Measurements from ENCODE around the gene FXYD3. TPM values are rescaled to one million over a fixed set of nuclear protein-coding genes. Genes with fewer than 3 reads are reported as not detected.
A peak's percentile ranks its signal among the peaks of the same experiment; 100 is the strongest.

Gene FXYD3
- polyA plus RNA-seq (563 to 2,415 TPM (median 851 TPM) in 3 replicates), polyA minus RNA-seq (308 to 665 TPM (median 468 TPM) in 3 replicates)
- polyA plus RNA-seq (2011; ENCODE audit: low read depth): 498 TPM
- 945 and 1,085 TPM in 2 replicates for polyA plus RNA-seq (2011; cell fraction: cytosol; rRNA removed)
- 621 and 766 TPM in 2 replicates for polyA plus RNA-seq (2011; cell fraction: nucleus; rRNA removed)
- polyA plus RNA-seq (2012; ENCODE audit: low replicate concordance): 829 and 2,475 TPM in 2 replicates
- 614 TPM for polyA minus RNA-seq (2011; cell fraction: cytosol; rRNA and poly(A)+ RNA removed)
- 205 and 217 TPM in 2 replicates for polyA minus RNA-seq (2011; cell fraction: nucleus; rRNA and poly(A)+ RNA removed)

GRCh38 chr19:35115177-35115951 lies at the start of gene FXYD3:
Gene FXYD3, plus strand, starts transcription at chr19:35115823. Its CDS starts 3,554 bp downstream, at chr19:35119377.
- dilution Hi-C loops (cut with MboI; ENCODE audit: extremely low pct_ligation_motif_present, low sequenced_read_pairs): no loop called here
- Histone ChIP-seq H3K27me3 (ENCODE audit: control insufficient read depth, extremely low read depth, insufficient read depth, low read length) (no peaks in the 10 kb centered on the region), H3K4me1 (ENCODE audit: control insufficient read depth, extremely low read depth, insufficient read depth, low read length) (peaks cover 58% of the 10 kb centered on the region), H4K20me1 (ENCODE audit: control insufficient read depth, extremely low read depth, insufficient read depth, low read length) (no peaks in the 10 kb centered on the region), H3K4me2 (ENCODE audit: control insufficient read depth, extremely low read depth, insufficient read depth, low read depth, low read length) (peak within 1 kb of the TSS; percentile 100), H3K79me2 (ENCODE audit: control insufficient read depth, insufficient read depth, low read length) (peaks cover 34% of the 10 kb centered on the region), H3K36me3 (ENCODE audit: control insufficient read depth in 2 of 2, extremely low read depth in 1 of 2, insufficient read depth in 2 of 2, low read length in 2 of 2) (peaks cover 0 to 8% of the 10 kb centered on the region in 2 experiments), H3K9me1 (ENCODE audit: control insufficient read depth, extremely low read depth, insufficient read depth, low read length) (no peaks in the 10 kb centered on the region), H3K27ac (ENCODE audit: control insufficient read depth, insufficient read depth, low read length) (peak within 1 kb of the TSS; percentile 87), H3K4me3 (ENCODE audit: control insufficient read depth in 2 of 3, extremely low read depth in 1 of 3, insufficient read depth in 2 of 3, low read depth in 1 of 3, low read length in 3 of 3) (peak within 1 kb of the TSS; percentile 93 to 95 (median 94)), H3K9ac (ENCODE audit: control insufficient read depth, extremely low read depth, insufficient read depth, low read length) (peak within 1 kb of the TSS; percentile 91), H2AFZ (ENCODE audit: control insufficient read depth, low read length) (peak within 1 kb of the TSS; percentile 90), H3K9me3 (ENCODE audit: control insufficient read depth, low read depth, low read length) (no peaks in the 10 kb centered on the region)
- TF ChIP-seq EZH2 (IDR thresholded peaks at IDR 0.05; ENCODE audit: low read length) (no peak), CTCF (optimal IDR thresholded peaks at IDR 0.05 in 1 of 3, IDR thresholded peaks at IDR 0.05 in 1 of 3, conservative IDR thresholded peaks at IDR 0.05 in 1 of 3; ENCODE audit: extremely low read depth in 1 of 3, insufficient read depth in 2 of 3, low read length in 3 of 3) (no peak)
- no peak for DNase-seq (ENCODE audit: low read depth, low spot score)
- FAIRE-seq: peak; percentile 9

- no peaks in the 10 kb centered on the region for H3K36me3 ChIP-seq (ENCODE audit: control insufficient read depth in 2 of 2, extremely low read depth in 1 of 2, insufficient read depth in 2 of 2, low read length in 2 of 2)
Measured at GRCh38 chr19:35066121-35066520, 49.5 kb upstream of the FXYD3 start.

More at GRCh38 chr19:35066121-35066520, 49.5 kb upstream of the FXYD3 start:
- peaks cover 5% of the 10 kb centered on the region for H3K4me1 ChIP-seq (ENCODE audit: control insufficient read depth, extremely low read depth, insufficient read depth, low read length)
- no peaks in the 10 kb centered on the region for H3K27me3 ChIP-seq (ENCODE audit: control insufficient read depth, extremely low read depth, insufficient read depth, low read length)
- no peak overlapping the region for H3K27ac ChIP-seq (ENCODE audit: control insufficient read depth, insufficient read depth, low read length)
- H3K79me2 ChIP-seq (ENCODE audit: control insufficient read depth, insufficient read depth, low read length): no peaks in the 10 kb centered on the region
- H3K9me3 ChIP-seq (ENCODE audit: control insufficient read depth, low read depth, low read length): peaks cover 4% of the 10 kb centered on the region
- no peak for DNase-seq (ENCODE audit: low read depth, low spot score)
- no peaks in the 10 kb centered on the region for H4K20me1 ChIP-seq (ENCODE audit: control insufficient read depth, extremely low read depth, insufficient read depth, low read length)
- TF ChIP-seq EZH2 (IDR thresholded peaks at IDR 0.05; ENCODE audit: low read length): no peak
- no peak for TF ChIP-seq CTCF (optimal IDR thresholded peaks at IDR 0.05 in 1 of 3, IDR thresholded peaks at IDR 0.05 in 1 of 3, conservative IDR thresholded peaks at IDR 0.05 in 1 of 3; ENCODE audit: extremely low read depth in 1 of 3, insufficient read depth in 2 of 3, low read length in 3 of 3)
- no peaks in the 10 kb centered on the region for H3K9me1 ChIP-seq (ENCODE audit: control insufficient read depth, extremely low read depth, insufficient read depth, low read length)
- H3K4me2 ChIP-seq (ENCODE audit: control insufficient read depth, extremely low read depth, insufficient read depth, low read depth, low read length): no peak overlapping the region
- no peak overlapping the region for H2AFZ ChIP-seq (ENCODE audit: control insufficient read depth, low read length)
- H3K4me3 ChIP-seq (ENCODE audit: control insufficient read depth in 2 of 3, extremely low read depth in 1 of 3, insufficient read depth in 2 of 3, low read depth in 1 of 3, low read length in 3 of 3): no peak overlapping the region
- dilution Hi-C loops (cut with MboI; ENCODE audit: extremely low pct_ligation_motif_present, low sequenced_read_pairs): no loop called here
- H3K9ac ChIP-seq (ENCODE audit: control insufficient read depth, extremely low read depth, insufficient read depth, low read length): no peak overlapping the region
- no peak for FAIRE-seq

Data from keratinocyte (primary cell).